Heart left ventricle (tissue), 16 donors: ENCODE measurements around the gene ARHGAP23. TPM values are rescaled to one million over a fixed set of nuclear protein-coding genes. Genes with fewer than 3 reads are reported as not detected.
A peak's percentile ranks its signal among the peaks of the same experiment; 100 is the strongest.

ENCODE experiments used
- ATAC-seq, 4 donors: fragments of 200-7000 bp; cut with Tn5 transposase; one replicate each; pipeline ENCODE4 v1.9.1; 2020 to 2022; ENCODE audit warnings: moderate library complexity in 4 of 4, mild to moderate bottlenecking in 3 of 4, moderate number of reproducible peaks in 1 of 4
- DNase-seq, 5 donors: peaks; one replicate each; pipeline ENCODE4 v3.0.0-alpha.2; 2020
- H3K27ac ChIP-seq, 12 donors: fragments of 200-600 bp; sonication (generic) in 4 of 12; one replicate each; pipeline versions ENCODE4 v1.5.0 to v1.8.0; 2016 to 2022; ENCODE audit warnings: mild to moderate bottlenecking in 2 of 12
- H3K27me3 ChIP-seq, 9 donors: fragments of 200-600 bp; sonication (generic) in 2 of 9; one replicate each; pipeline versions ENCODE4 v1.5.1 to v1.8.0; 2016 to 2022; ENCODE audit warnings: mild to moderate bottlenecking in 3 of 9
- H3K36me3 ChIP-seq, 9 donors: fragments of 200-600 bp; sonication (generic) in 2 of 9; one replicate each; pipeline versions ENCODE4 v1.5.0 to v1.8.0; 2018 to 2022; ENCODE audit warnings: mild to moderate bottlenecking in 2 of 9
- H3K4me1 ChIP-seq, 12 donors: fragments of 200-600 bp; sonication (generic) in 4 of 12; one replicate each; pipeline versions ENCODE4 v1.5.0 to v1.8.0; 2016 to 2022; ENCODE audit warnings: mild to moderate bottlenecking in 3 of 12
- H3K4me3 ChIP-seq, 12 donors: fragments of 200-600 bp; sonication (generic) in 4 of 12; one replicate each; pipeline versions ENCODE4 v1.5.0 to v1.8.0; 2017 to 2022; ENCODE audit warnings: mild to moderate bottlenecking in 9 of 12, moderate library complexity in 4 of 12
- H3K9me3 ChIP-seq, 12 donors: fragments of 200-600 bp; sonication (generic) in 4 of 12; one replicate each; pipeline versions ENCODE4 v1.5.0 to v1.8.0; 2016 to 2022; ENCODE audit warnings: mild to moderate bottlenecking in 1 of 12
- POLR2A ChIP-seq, 2 donors: fragments of 450-650 bp; IDR thresholded peaks; one replicate each; pipeline ENCODE4 v1.6.1; 2017; ENCODE audit warnings: antibody characterized with exemption in 2 of 2, mild to moderate bottlenecking in 2 of 2, moderate library complexity in 2 of 2
- WGBS, 4 donors: extraction: QIAGEN DNeasy Blood & Tissue Kit in 2 of 4; methylation state at CpG; one replicate each; pipeline versions ENCODE4 v1.1.5 to v1.1.7; 2013 to 2018; 5-methylcytosine and 5-hydroxymethylcytosine counted together
- intact Hi-C, 10 donors: fragments of 100-400 bp; cut with DNase I; formaldehyde crosslinking; loops; one replicate each; pipeline versions ENCODE4 v1.11.1 to v1.14.2; 2022
- polyA plus RNA-seq, 2 donors: library from polyadenylated mRNA; stranded (reverse); fragments of 200-250 nt; gene quantifications; one replicate each; pipeline ENCODE4 v1.2.3, GENCODE V29; 2013
- total RNA-seq, 9 donors: library from RNA; depleted of rRNA in 2 of 9; stranded (reverse); fragments of >200 nt in 2 of 9; fragmentation: NEBNext Ultra II Directional in 3 of 9; extraction: Animal tissue kit (Norgen Biotek cat#: 25700) in 3 of 9; gene quantifications; one replicate each; pipeline versions ENCODE4 v1.1.0 to v1.2.4, GENCODE V29; 2016 to 2023
- TF ChIP-seq, protein P1 (sequence below), 12 donors: fragments of 200-600 bp; sonication (generic) in 4 of 12; IDR thresholded peaks; one replicate each; pipeline versions ENCODE4 v1.5.0 to v1.8.0; 2018 to 2022; ENCODE audit warnings: antibody characterized with exemption in 12 of 12, mild to moderate bottlenecking in 5 of 12
- donor health status: ischemic (EF 13 %, LVEDD 7.1; RV severe dilation, severe dysfunction).
- donor health status: healthy with polysubstance abuse.
- donor health status: DM: no; HTN: yes; CAD: no.
- donor health status: DM: no; HTN: no; CAD: no.
- donor health status: ischemic (EF 25% LVEDD 6.9; RV normal size, moderate dysfunction).
- donor health status: ischemic (EF 25% LVEDD 5.7; RV mildly dilated, moderate dysfunction).
- donor health status: healthy.
- donor health status: DM: yes; HTN: yes; CAD: no.
- donor health status: ischemic (EF 35%, LVEDD 5.7; RV mildly dilated, moderate dysfunction).
- donor health status: nonischemic (EF 11% LVEDD 7.7; RV severe dilation, severe dysfunction).
- donor health status: DM: yes; HTN: yes; CAD: no.
- donor health status: PGD.
- donor health status: ischemic (EF 29% LVEDD 5.4; RV normal size, mild dysfunction).
- donor health status: nonischemic (EF 23%, LVEDD 6.1; RV moderate dilation, normal function).

ARHGAP23 gene
- total and polyA plus RNA-seq, 11 donors, result 28.0 to 73.1 (median 66.3) TPM

DNA sequence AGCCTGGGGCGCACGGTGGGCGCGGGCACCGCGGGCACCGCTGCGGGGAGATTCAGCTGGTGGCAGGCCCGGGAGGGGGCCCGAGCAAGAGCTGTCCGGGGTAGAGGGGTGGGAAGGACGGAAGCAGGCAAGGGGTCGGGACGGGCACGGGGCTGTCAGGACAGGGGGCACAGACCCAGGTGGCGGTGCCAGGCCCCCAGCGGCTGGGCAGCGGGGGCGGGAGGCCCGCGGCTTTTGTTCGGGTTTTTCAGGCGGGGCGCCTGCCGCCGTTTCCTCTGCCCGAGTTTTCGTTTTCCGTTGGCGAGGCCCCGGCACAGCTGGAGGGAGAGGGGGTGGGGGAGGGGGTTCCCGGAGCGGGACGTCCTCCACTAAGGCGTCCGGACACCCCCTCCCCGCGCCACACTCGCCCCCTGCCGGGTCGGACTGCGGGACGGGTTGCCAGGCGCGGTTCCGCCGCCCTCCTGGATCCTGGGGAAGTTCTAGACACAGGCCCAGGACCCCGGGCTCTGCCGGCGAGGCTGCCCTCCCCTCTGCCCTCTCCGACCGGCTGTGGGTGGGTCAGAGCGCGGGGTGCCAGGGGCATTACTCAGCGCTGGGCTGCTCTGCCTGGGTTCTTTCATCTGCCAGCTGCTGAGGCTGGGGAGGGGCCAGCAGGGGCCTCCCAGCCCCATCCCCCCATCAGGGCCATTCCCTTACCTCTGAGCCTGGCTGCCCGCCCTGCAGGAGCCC, 543 bp downstream of the ARHGAP23 start:
- WGBS, 4 donors, result 1 to 2% (median 1%) methylated on average over 17 to 56 of the region's 56 CpGs
- H3K27ac ChIP-seq, result peak overlapping the region; percentile 89 to 99 (median 96)
- TF ChIP-seq, protein P1, sequence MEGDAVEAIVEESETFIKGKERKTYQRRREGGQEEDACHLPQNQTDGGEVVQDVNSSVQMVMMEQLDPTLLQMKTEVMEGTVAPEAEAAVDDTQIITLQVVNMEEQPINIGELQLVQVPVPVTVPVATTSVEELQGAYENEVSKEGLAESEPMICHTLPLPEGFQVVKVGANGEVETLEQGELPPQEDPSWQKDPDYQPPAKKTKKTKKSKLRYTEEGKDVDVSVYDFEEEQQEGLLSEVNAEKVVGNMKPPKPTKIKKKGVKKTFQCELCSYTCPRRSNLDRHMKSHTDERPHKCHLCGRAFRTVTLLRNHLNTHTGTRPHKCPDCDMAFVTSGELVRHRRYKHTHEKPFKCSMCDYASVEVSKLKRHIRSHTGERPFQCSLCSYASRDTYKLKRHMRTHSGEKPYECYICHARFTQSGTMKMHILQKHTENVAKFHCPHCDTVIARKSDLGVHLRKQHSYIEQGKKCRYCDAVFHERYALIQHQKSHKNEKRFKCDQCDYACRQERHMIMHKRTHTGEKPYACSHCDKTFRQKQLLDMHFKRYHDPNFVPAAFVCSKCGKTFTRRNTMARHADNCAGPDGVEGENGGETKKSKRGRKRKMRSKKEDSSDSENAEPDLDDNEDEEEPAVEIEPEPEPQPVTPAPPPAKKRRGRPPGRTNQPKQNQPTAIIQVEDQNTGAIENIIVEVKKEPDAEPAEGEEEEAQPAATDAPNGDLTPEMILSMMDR (IDR thresholded peaks at IDR 0.05), result peak in 2 of 12 donors; percentile 7 to 17
- peak in 1 of 2 donors; percentile 55 for TF ChIP-seq POLR2A (IDR thresholded peaks at IDR 0.05)
- no peaks in the 10 kb centered on the region for H3K27me3 ChIP-seq
- H3K36me3 ChIP-seq, result no peaks in the 10 kb centered on the region
- H3K9me3 ChIP-seq, result no peaks in the 10 kb centered on the region
- peaks cover 9 to 89% (median 56%) of the 10 kb centered on the region in 12 donors for H3K4me1 ChIP-seq
- DNase-seq (peak; percentile 73 to 86 (median 79)), ATAC-seq (peak; percentile 64 to 76 (median 72))
- peak overlapping the region; percentile 72 to 98 (median 94) for H3K4me3 ChIP-seq
- intact Hi-C loops, result loop anchor here in 4 of 10 donors (5.0 to 10.0 kb wide), 2 partner anchors 38 to 236 kb away; no protein-coding TSS in a partner anchor

DNA sequence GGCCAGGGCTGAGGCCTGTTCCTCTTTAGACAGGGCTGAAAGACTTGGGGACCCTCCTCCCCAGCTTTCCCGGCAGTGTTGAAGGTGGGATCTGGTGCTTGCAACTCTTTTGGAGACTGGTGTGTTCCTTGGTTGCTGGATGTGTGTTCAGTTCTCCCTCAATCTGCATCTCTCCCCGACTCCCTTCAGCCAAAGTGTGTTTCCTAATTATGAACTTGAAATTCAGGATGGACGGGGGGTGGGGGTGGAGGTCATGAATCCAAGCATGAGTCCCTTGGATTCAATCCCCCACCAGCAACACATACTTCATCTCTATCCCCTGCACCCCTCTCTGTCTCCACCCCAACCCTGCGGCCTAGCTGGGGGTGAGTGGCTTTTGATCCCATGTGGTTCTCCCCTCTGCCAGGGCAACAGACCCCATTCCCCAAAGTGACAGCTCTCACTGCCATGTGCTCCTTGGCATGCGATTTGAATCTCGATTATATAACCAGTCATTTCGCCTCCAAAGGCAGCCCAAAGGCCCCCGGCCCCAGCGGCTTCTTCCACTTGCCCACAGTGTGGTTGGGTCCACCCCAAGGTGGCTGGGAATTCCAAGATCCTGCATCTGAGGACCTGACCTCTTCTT, 1.3 kb downstream of the ARHGAP23 start:
- H3K4me3 ChIP-seq, result peak overlapping the region; percentile 72 to 98 (median 94)
- 38 to 58% (median 46%) methylated on average over 9 of the region's 9 CpGs for WGBS, 4 donors

DNA sequence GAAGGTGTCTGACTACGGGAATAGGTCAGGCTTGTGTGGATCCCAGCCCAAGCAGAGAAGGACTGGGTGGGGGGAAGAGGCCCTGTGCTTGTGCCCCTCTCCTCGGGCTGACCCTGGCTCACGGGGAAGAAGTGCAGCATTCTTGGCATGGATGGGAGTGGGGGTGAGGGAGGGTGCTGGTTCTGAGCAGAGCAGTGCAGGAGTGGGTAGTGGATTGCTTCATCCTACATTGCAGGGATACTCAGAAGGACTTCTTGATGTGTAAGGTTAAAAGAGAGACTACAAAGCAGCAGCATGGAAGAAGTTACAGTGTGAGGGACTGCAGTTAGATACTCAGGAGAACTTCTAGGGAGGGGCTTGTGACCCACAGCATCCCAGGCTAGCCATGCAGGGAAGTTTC, 2.1 kb downstream of the ARHGAP23 start:
- intact Hi-C loops, result loop anchor here in 1 of 10 donors (5.0 kb wide), 1 partner anchor 37 kb away; no protein-coding TSS in a partner anchor
- WGBS, 4 donors, result 25 to 40% (median 37%) methylated on average over 3 of the region's 3 CpGs
- Histone ChIP-seq H3K4me3 (peak overlapping the region in 6 of 12 donors; percentile 74 to 98 (median 96)), H3K9me3 (no peaks in the 10 kb centered on the region), H3K27ac (peak overlapping the region; percentile 89 to 99 (median 96)), H3K27me3 (no peaks in the 10 kb centered on the region), H3K4me1 (peaks cover 9 to 85% (median 59%) of the 10 kb centered on the region in 12 donors), H3K36me3 (no peaks in the 10 kb centered on the region)
- DNase-seq, result no peak
- no peak for TF ChIP-seq POLR2A (IDR thresholded peaks at IDR 0.05)
- TF ChIP-seq, protein P1 (IDR thresholded peaks at IDR 0.05), result no peak
- peak in 2 of 4 donors; percentile 3 to 14 for ATAC-seq

More for the DNA sequence above, 1.3 kb downstream of the ARHGAP23 start:
- DNase-seq (no peak), ATAC-seq (no peak)
- peak overlapping the region; percentile 89 to 99 (median 96) for H3K27ac ChIP-seq
- H3K9me3 ChIP-seq, result no peaks in the 10 kb centered on the region
- intact Hi-C loops, result loop anchor here in 5 of 10 donors (5.0 to 10.0 kb wide), 2 partner anchors 38 to 235 kb away; no protein-coding TSS in a partner anchor
- no peaks in the 10 kb centered on the region for H3K36me3 ChIP-seq
- TF ChIP-seq, protein P1 (IDR thresholded peaks at IDR 0.05), result no peak
- no peak for TF ChIP-seq POLR2A (IDR thresholded peaks at IDR 0.05)
- H3K4me1 ChIP-seq, result peaks cover 9 to 85% (median 62%) of the 10 kb centered on the region in 12 donors
- no peaks in the 10 kb centered on the region for H3K27me3 ChIP-seq

DNA sequence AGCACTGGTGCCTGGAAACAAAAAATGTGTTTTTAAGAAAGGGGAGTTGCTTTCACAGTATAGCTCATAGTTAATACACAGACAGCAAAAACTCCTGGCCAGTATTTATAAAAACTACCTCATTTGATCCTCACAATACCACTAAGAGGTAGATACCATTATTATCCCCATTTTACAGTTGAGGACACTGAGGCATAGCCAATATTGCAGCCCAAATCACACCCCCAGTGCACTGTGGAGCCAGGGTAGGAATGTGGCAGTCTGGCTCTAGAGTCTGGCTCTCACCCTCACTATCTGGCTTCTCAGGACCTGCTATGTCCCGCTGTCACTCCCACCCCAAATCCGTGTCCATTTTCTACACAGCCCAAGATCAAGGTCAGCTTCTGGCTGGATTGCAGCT, 2.6 kb downstream of the ARHGAP23 start:
- intact Hi-C loops, result loop anchor here in 1 of 10 donors (5.0 kb wide), 1 partner anchor 36 kb away; no protein-coding TSS in a partner anchor
- Histone ChIP-seq H3K27me3 (no peaks in the 10 kb centered on the region), H3K27ac (peak overlapping the region in 9 of 12 donors; percentile 49 to 99 (median 95)), H3K36me3 (no peaks in the 10 kb centered on the region), H3K4me1 (peaks cover 9 to 85% (median 54%) of the 10 kb centered on the region in 12 donors), H3K4me3 (no peak overlapping the region), H3K9me3 (no peaks in the 10 kb centered on the region)
- 50 to 64% (median 54%) methylated on average over 2 of the region's 2 CpGs for WGBS, 4 donors
- TF ChIP-seq, protein P1 (IDR thresholded peaks at IDR 0.05), result no peak
- TF ChIP-seq POLR2A (IDR thresholded peaks at IDR 0.05), result no peak
- ATAC-seq (no peak), DNase-seq (no peak)
